ENCODE data around the gene IL17C.
"Not testable (repeated sequence)": the region's sequence is repeated elsewhere in the genome, so short reads cannot be mapped to it uniquely, and the experiment has no call there.

IL17C gene

DNA sequence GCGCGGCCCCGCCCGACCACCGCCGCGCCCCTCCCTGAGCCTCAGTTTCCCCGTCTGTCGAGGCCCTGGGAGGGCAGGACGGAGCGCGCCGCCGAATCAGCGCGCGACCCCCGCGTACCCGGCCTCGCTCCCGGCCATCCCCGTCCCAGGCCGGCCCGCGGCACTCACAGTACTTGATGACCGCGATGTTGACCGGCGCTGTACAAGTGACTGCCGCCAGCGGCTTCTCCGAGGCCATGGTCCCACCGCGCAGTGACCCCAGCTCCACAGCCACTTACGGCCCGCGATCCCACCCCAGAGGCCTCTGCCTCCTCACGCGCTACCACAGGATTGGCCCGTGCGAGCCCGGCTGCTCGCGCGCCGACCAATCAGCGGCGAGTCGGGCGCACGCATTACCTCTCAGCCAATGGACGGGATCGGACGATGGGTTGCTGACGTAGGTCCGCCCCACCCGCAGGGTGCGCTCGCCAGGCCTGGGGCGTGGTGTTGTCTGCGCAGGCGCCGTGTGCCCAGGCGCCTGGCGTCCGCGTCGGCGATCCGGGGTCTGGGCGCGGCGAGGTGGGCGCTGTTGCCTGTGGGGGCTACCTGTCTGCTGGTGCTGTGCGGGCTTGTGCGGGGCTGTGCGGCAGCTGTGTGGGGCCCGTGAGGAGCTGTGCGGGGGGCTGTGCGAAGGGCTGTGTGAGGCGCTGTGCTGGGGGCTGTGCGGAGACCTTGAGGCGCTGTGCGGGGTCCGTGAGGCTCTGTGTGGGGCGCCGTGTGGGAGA lies 24.7 kb downstream of the IL17C start, which contains the start of gene MVD:
MVD (minus strand) TSS at position 249 of the 764 bp plus-strand sequence; CDS start at position 238, 11 bp downstream.
- peak; percentile 72 for DNase-seq

- DNase-seq, result no peak
Observed at GRCh38 chr16:88665148-88665547, 26.8 kb downstream of the IL17C start.

- DNase-seq, result no peak
Observed at GRCh38 chr16:88665570-88665969, 27.2 kb downstream of the IL17C start.

DNA sequence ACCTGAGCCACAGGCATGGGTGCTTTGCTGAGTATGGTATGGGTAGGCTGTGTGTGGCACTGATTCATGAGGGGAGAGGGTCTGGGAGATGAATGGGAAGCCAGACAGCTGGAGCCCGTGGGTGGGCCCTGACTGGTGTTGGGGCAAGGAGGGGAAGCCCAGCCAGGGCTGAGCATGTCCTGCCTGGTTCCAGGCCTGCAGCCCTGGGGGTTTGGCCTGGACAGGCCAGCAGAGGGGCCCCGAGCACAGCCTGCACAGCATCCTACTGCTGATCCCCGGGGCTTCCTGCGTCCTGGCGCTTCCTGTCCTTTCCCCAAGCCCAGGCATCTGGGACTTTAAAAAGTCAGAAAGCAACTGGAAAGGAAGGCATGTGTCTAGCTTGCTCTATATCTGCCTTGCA lies 29.1 kb downstream of the IL17C start:
- no peak for DNase-seq

GRCh38 chr16:88669493-88669892 lies 31.1 kb downstream of the IL17C start:
- DNase-seq, result not testable (repeated sequence)

GRCh38 chr16:88669980-88670379 lies 31.6 kb downstream of the IL17C start:
- no peak for DNase-seq

DNA sequence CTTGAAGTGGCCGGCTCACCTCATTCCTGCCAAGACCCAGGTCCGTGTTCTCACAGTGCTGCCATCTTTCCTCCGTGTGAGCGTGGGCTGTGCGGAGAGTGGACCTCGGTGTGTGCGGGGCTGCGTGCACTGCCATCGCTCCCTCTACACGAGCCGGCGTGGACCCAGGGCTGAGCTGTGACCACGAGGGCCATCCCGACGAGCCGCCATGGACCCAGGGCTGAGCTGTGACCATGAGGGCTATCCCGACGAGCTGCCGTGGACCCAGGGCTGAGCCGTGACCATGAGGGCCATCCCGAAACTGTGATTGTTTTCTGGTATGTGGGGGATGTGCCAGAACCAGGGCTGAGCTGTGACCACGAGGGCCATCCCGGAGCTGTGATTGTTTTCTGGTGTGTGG lies 33.4 kb downstream of the IL17C start:
- DNase-seq, result no peak

DNA sequence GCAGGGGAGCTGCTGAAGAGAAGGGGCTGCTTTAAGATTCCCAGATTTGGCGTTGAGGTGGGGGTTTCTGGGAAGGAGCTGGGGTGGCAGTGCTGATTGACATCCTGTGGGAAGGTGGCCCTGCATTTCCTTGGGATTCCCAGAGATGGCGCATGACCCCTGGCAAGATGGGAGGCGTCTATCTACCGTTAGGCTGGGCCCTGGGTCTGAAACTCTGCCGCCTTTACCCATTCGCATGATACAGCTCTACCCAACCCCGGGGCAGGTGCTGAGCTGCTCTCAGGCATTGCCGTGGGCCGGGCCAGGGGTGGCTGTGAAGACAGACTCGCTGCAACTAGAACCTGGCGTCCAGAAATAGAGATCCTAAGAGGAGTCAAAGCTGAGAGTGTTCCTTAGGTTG lies 34.4 kb downstream of the IL17C start:
- DNase-seq, result no peak

DNA sequence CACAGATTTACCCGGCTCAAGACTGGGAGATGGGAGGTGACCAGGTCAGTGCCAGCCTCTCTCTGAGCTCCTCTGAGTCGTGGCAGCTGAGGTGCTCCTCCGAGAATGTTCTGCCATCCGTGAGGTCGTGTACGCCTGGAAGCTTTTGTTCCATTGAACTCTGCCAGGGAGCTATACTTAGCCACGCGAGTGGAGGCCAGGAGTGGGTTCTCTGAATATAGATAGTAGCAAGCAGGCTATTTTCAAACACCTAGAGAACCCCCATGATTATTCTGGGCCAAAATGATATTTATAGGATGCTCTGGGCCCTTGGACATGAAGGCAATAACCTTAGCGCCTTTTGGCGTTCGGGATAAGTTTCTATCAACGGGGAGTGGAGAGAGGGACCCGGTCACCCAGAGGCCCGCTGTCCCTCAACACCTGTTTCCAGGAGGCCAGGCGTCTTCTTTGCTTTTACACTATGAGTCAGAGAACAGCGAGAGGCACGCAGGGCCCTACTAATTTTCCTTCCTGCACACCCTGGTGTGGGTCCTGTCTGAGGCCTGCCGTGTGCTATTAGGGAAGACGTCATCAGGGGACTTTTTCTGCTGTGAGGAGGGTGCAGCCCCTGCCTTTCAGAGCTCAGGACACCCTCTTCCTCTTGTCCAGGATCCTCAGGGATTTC lies 35.5 kb downstream of the IL17C start:
- DNase-seq, result no peak

GRCh38 chr16:88676502-88677242 lies 38.3 kb downstream of the IL17C start:
- DNase-seq, result no peak

DNA sequence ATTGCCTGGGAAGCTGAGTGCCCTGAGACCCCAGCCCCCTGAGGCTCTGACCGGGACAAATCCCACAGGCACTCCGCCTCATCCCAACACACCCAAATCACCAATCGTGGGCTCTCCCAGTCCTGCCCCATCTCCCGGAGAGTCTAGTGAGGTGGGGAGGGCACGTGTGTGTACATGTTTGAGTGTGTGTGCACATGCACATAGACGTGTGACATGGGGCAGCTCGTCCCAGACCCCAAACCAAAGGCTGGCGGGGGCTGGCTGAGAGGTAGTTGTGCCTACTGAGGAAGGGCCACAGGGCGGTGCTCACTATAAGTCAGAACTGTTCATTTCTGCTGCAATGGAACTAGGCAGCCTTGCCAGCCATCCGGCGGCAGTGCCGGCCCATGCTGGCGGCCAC lies 39.3 kb downstream of the IL17C start:
- no peak for DNase-seq

DNA sequence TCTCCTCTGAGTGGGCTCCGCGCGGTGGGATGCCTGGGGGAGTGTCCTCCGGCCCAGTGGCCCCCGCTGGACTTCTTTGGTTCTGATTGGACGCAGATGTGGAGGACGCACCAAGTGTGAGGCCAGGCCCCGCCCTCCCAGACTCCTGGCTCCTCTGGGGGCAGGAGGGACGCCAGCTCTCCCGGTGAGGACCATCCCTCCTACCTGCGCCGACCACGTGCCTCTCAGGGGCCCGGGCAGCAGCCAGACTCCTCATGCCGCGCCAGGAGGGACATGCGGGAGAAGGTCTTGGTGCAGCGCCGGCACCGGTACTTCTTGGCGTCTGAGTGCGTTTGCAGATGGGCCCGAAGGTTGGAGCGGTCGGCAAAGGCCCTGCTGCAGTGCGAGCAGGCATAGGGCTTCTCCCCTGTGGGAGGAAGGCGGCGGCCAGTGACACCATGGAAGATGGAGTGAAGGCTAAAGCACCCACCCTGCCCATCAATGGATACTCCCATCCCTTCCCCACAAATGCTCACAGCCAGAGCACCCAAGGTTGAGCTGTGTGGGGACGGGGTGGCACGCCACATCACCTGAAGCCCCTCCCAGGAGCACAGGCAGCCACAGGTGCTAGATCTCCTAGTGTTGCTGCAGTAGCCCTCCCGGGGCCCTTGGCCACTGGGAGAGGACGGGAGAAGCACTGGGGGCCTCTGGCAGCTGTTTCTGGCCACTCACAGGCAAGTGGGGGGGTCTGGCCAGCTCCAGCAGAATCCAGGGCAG lies 40.0 kb downstream of the IL17C start:
- DNase-seq, result no peak

- no peak for DNase-seq
Observed at GRCh38 chr16:88680554-88681083, 42.2 kb downstream of the IL17C start.

DNA sequence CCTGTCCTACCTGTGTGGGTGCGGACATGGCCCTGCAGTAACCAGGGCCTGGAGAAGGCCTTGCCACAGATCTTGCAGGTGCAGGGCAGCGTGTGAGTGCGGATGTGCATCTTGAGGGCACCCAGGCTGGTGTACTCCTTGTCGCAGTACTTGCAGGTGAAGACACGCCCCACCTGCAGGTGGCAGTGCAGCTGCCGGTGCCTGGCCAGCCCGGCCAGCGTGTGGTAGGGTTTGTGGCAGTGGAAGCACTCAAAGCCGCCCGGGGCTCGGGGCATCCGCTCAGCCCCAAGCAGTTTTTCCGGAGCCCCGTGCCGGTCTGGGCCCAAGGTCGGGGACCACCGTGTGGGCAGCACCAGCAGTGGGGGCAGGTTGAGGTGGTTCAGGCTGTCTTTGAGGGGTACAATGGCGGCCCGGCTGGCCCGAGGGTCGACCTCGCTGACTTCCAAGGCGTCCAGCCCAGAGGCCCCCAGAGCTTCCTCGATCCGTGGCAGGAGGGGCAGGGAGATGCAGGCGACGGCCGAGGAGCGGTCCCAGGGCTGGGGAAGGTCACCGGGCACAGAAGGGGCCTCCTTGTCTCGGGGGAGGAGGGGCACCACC lies 42.8 kb downstream of the IL17C start:
- DNase-seq, result no peak

- DNase-seq, result peak; percentile 86
Observed at GRCh38 chr16:88681709-88682451, 43.5 kb downstream of the IL17C start.

GRCh38 chr16:88684569-88685155 lies 46.3 kb downstream of the IL17C start:
- no peak for DNase-seq

GRCh38 chr16:88685156-88686061 lies 47.0 kb downstream of the IL17C start:
- DNase-seq, result no peak

DNA sequence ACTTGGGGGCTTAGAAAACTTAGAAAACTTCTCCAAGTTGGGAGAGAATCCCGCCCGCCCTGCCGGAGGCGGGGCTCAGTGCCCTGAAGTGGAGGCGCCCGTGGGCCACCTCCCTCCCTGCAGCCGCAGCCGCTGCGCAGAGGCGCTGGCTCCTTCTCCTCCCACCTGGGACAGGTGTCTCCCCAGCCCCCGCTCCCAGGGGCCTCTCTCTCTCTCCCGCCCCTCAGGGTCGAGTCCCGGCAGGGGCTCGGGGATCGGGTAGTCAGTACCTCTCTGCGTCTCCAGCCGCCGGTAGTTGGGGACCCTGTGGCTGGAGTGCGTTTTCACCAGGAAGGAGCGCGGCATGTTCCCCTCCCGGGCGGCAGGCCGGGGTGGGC lies 47.7 kb downstream of the IL17C start:
- DNase-seq, result no peak

GRCh38 chr16:88686439-88687253 lies 48.3 kb downstream of the IL17C start, which contains the start of gene SNAI3:
Gene SNAI3, minus strand, starts transcription at chr16:88686507. Its CDS starts 101 bp downstream, at chr16:88686406.
- no peak for DNase-seq
